ENCODE measurements around the gene SUSD2. TPM values are rescaled to one million over a fixed set of nuclear protein-coding genes. Genes with fewer than 3 reads are reported as not detected.

Gene SUSD2
- total RNA-seq, 2 experiments from 2014 or later, result 0.52 to 0.96 TPM

- Mint-ChIP-seq H3K27ac (peak overlapping the region; percentile 30), H3K9me3 (ENCODE audit: low read depth) (no peaks in the 10 kb centered on the region), H3K27me3 (no peaks in the 10 kb centered on the region), H3K36me3 (peaks cover 4% of the 10 kb centered on the region), H3K4me1 (peaks cover 45% of the 10 kb centered on the region), H3K4me3 (no peak overlapping the region)
- DNase-seq (no peak), ATAC-seq (no peak)
- CTCF ChIA-PET, result interaction anchor here (0.9 to 7.0 kb wide), 2 partner anchors 11 to 12 kb away, joined by 3 to 63 read pairs; no protein-coding TSS in a partner anchor
Measured at GRCh38 chr22:24144778-24145085, 36.6 kb upstream of the SUSD2 start.

GRCh38 chr22:24145446-24146193, 35.7 kb upstream of the SUSD2 start:
- ATAC-seq (no peak), DNase-seq (no peak)
- Mint-ChIP-seq H3K9me3 (ENCODE audit: low read depth) (no peaks in the 10 kb centered on the region), H3K27me3 (no peaks in the 10 kb centered on the region), H3K27ac (peak overlapping the region; percentile 72), H3K36me3 (peaks cover 4% of the 10 kb centered on the region), H3K4me1 (peaks cover 42% of the 10 kb centered on the region), H3K4me3 (no peak overlapping the region)
- CTCF ChIA-PET, result interaction anchor here (1.2 to 7.0 kb wide), 3 partner anchors 10 to 30 kb away, joined by 3 to 63 read pairs (median 5); no protein-coding TSS in a partner anchor

- ATAC-seq (peak; percentile 69), DNase-seq (peak; percentile 64)
- CTCF ChIA-PET, result interaction anchor here (1.2 to 7.0 kb wide), 3 partner anchors 10 to 29 kb away, joined by 3 to 63 read pairs (median 5); no protein-coding TSS in a partner anchor
- peak overlapping the region; percentile 72 for H3K27ac Mint-ChIP-seq
- H3K4me1 Mint-ChIP-seq, result peaks cover 40% of the 10 kb centered on the region
- H3K36me3 Mint-ChIP-seq, result peaks cover 4% of the 10 kb centered on the region
- H3K27me3 Mint-ChIP-seq, result no peaks in the 10 kb centered on the region
- no peaks in the 10 kb centered on the region for H3K9me3 Mint-ChIP-seq (ENCODE audit: low read depth)
- no peak overlapping the region for H3K4me3 Mint-ChIP-seq
Measured at GRCh38 chr22:24146194-24146616, 35.1 kb upstream of the SUSD2 start.

- H3K36me3 Mint-ChIP-seq, result peaks cover 4% of the 10 kb centered on the region
- DNase-seq, result no peak
- no peak overlapping the region for H3K4me3 Mint-ChIP-seq
- no peaks in the 10 kb centered on the region for H3K9me3 Mint-ChIP-seq (ENCODE audit: low read depth)
- no peak for ATAC-seq
- CTCF ChIA-PET, result interaction anchor here (1.2 to 7.0 kb wide), 3 partner anchors 9 to 28 kb away, joined by 3 to 63 read pairs (median 5); no protein-coding TSS in a partner anchor
- H3K27me3 Mint-ChIP-seq, result no peaks in the 10 kb centered on the region
- H3K4me1 Mint-ChIP-seq, result peaks cover 33% of the 10 kb centered on the region
- H3K27ac Mint-ChIP-seq, result no peak overlapping the region
Measured at GRCh38 chr22:24146791-24147353, 34.4 kb upstream of the SUSD2 start.

GRCh38 chr22:24147666-24148065, 33.6 kb upstream of the SUSD2 start:
- Mint-ChIP-seq H3K27me3 (no peaks in the 10 kb centered on the region), H3K4me3 (no peak overlapping the region), H3K27ac (peak overlapping the region; percentile 57), H3K4me1 (peaks cover 33% of the 10 kb centered on the region), H3K36me3 (peaks cover 4% of the 10 kb centered on the region), H3K9me3 (ENCODE audit: low read depth) (no peaks in the 10 kb centered on the region)
- CTCF ChIA-PET, result interaction anchor here (7.0 kb wide), 1 partner anchor 8 kb away, joined by 63 read pairs; no protein-coding TSS in a partner anchor
- no peak for DNase-seq
- no peak for ATAC-seq

GRCh38 chr22:24148266-24149197, 32.8 kb upstream of the SUSD2 start:
- peaks cover 2% of the 10 kb centered on the region for H3K36me3 Mint-ChIP-seq
- H3K27ac Mint-ChIP-seq, result peak overlapping the region; percentile 62
- peaks cover 42% of the 10 kb centered on the region for H3K4me1 Mint-ChIP-seq
- no peak for DNase-seq
- no peak overlapping the region for H3K4me3 Mint-ChIP-seq
- CTCF ChIA-PET, result interaction anchor here (7.0 kb wide), 1 partner anchor 7 kb away, joined by 63 read pairs; no protein-coding TSS in a partner anchor
- no peak for ATAC-seq
- H3K9me3 Mint-ChIP-seq (ENCODE audit: low read depth), result no peaks in the 10 kb centered on the region
- no peaks in the 10 kb centered on the region for H3K27me3 Mint-ChIP-seq

- CTCF ChIA-PET, result no interaction called here
- Mint-ChIP-seq H3K27ac (peak overlapping the region; percentile 12), H3K9me3 (ENCODE audit: low read depth) (no peaks in the 10 kb centered on the region), H3K27me3 (no peaks in the 10 kb centered on the region), H3K4me3 (no peak overlapping the region), H3K36me3 (peaks cover 2% of the 10 kb centered on the region), H3K4me1 (peaks cover 48% of the 10 kb centered on the region)
- DNase-seq (no peak), ATAC-seq (no peak)
Measured at GRCh38 chr22:24149198-24149590, 32.1 kb upstream of the SUSD2 start.

GRCh38 chr22:24153353-24153752, 27.9 kb upstream of the SUSD2 start:
- Mint-ChIP-seq H3K27me3 (no peaks in the 10 kb centered on the region), H3K4me3 (no peak overlapping the region), H3K4me1 (peaks cover 48% of the 10 kb centered on the region), H3K27ac (peak overlapping the region; percentile 96), H3K36me3 (peaks cover 2% of the 10 kb centered on the region), H3K9me3 (ENCODE audit: low read depth) (no peaks in the 10 kb centered on the region)
- ATAC-seq (no peak), DNase-seq (peak; percentile 81)
- CTCF ChIA-PET, result interaction anchor here (0.6 to 5.8 kb wide), 9 partner anchors 8 to 143 kb away, joined by 3 to 63 read pairs (median 4); partner anchors contain the start of gene CABIN1

GRCh38 chr22:24153959-24154358, 27.3 kb upstream of the SUSD2 start:
- no peaks in the 10 kb centered on the region for H3K9me3 Mint-ChIP-seq (ENCODE audit: low read depth)
- DNase-seq, result peak; percentile 59
- H3K4me3 Mint-ChIP-seq, result peak overlapping the region; percentile 8
- ATAC-seq, result no peak
- CTCF ChIA-PET, result interaction anchor here (0.6 to 5.8 kb wide), 12 partner anchors 9 to 260 kb away, joined by 3 to 63 read pairs (median 3); partner anchors contain the start of genes CABIN1 and MIF
- H3K27me3 Mint-ChIP-seq, result no peaks in the 10 kb centered on the region
- peak overlapping the region; percentile 96 for H3K27ac Mint-ChIP-seq
- peaks cover 51% of the 10 kb centered on the region for H3K4me1 Mint-ChIP-seq
- H3K36me3 Mint-ChIP-seq, result peaks cover 4% of the 10 kb centered on the region

- Mint-ChIP-seq H3K36me3 (peaks cover 4% of the 10 kb centered on the region), H3K4me1 (peaks cover 55% of the 10 kb centered on the region), H3K9me3 (ENCODE audit: low read depth) (no peaks in the 10 kb centered on the region), H3K27ac (peak overlapping the region; percentile 96), H3K27me3 (no peaks in the 10 kb centered on the region), H3K4me3 (peak overlapping the region; percentile 67)
- no peak for ATAC-seq
- DNase-seq, result no peak
- CTCF ChIA-PET, result interaction anchor here (0.7 to 5.8 kb wide), 16 partner anchors 10 to 260 kb away, joined by 3 to 63 read pairs (median 4); partner anchors contain the start of genes CABIN1 and MIF
Measured at GRCh38 chr22:24154826-24155225, 26.5 kb upstream of the SUSD2 start.

- peaks cover 55% of the 10 kb centered on the region for H3K4me1 Mint-ChIP-seq
- no peaks in the 10 kb centered on the region for H3K27me3 Mint-ChIP-seq
- no peaks in the 10 kb centered on the region for H3K9me3 Mint-ChIP-seq (ENCODE audit: low read depth)
- DNase-seq, result peak; percentile 74
- peak; percentile 51 for ATAC-seq
- H3K36me3 Mint-ChIP-seq, result peaks cover 4% of the 10 kb centered on the region
- CTCF ChIA-PET, result interaction anchor here (0.7 to 5.8 kb wide), 25 partner anchors 11 to 439 kb away, joined by 3 to 63 read pairs (median 6); partner anchors contain the start of genes CABIN1 and MIF
- H3K27ac Mint-ChIP-seq, result peak overlapping the region; percentile 96
- peak overlapping the region; percentile 93 for H3K4me3 Mint-ChIP-seq
Measured at GRCh38 chr22:24155627-24156140, 25.6 kb upstream of the SUSD2 start.

- CTCF ChIA-PET, result interaction anchor here (0.6 to 5.8 kb wide), 31 partner anchors 10 to 439 kb away, joined by 3 to 63 read pairs (median 5); partner anchors contain the start of genes CABIN1 and MIF
- Mint-ChIP-seq H3K27ac (peak overlapping the region; percentile 94), H3K4me3 (peak overlapping the region; percentile 93), H3K27me3 (no peaks in the 10 kb centered on the region), H3K36me3 (peaks cover 4% of the 10 kb centered on the region), H3K9me3 (ENCODE audit: low read depth) (no peaks in the 10 kb centered on the region), H3K4me1 (peaks cover 55% of the 10 kb centered on the region)
- ATAC-seq, result peak; percentile 72
- peak; percentile 83 for DNase-seq
Measured at GRCh38 chr22:24156141-24156912, 25.0 kb upstream of the SUSD2 start.
